ENCODE measurements around the gene RIMS3. TPM values are rescaled to one million over a fixed set of nuclear protein-coding genes. Genes with fewer than 3 reads are reported as not detected.

Gene RIMS3
- total and polyA plus RNA-seq, 2 experiments from 2014 or later: 1.4 to 1.6 TPM

DNA sequence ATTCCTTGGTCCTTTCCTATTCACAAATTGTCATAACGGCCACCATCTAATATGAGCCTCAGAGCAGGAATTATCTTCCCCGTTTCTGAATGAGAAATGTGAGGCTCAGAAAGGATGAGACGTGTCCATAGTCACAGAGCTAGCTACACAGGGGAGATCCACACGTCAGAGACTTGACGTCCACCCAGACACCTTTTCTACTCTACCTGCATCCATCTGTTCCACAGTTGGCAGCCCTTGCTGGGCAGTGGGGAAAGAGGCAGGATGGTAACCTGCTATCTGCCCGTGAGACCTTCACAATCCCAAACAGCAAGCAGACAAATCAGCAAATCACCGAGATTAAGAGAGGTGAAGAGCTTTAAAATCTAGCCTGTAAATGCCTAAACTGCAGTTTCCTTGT, 8.4 kb downstream of the RIMS3 start:
- 90% methylated on average over 7 of the region's 7 CpGs for WGBS (ENCODE audit: low lambda C conversion rate, missing lambda C conversion rate)
- Histone ChIP-seq H3K79me2 (no peaks in the 10 kb centered on the region), H3K36me3 (replicated peaks; ENCODE audit: insufficient read depth, low read depth) (no peaks in the 10 kb centered on the region), H3K27me3 (peaks cover 22% of the 10 kb centered on the region), H3K9me3 (ENCODE audit: low read depth) (no peaks in the 10 kb centered on the region), H2AFZ (no peak overlapping the region), H3K4me2 (no peak overlapping the region), H3K9me2 (replicated peaks; ENCODE audit: insufficient read depth) (no peaks in the 10 kb centered on the region), H4K20me1 (ENCODE audit: insufficient read depth, poor library complexity, severe bottlenecking) (no peaks in the 10 kb centered on the region), H3K4me3 (no peak overlapping the region), H3K27ac (no peak overlapping the region), H3K4me1 (ENCODE audit: insufficient read depth) (peaks cover 11% of the 10 kb centered on the region)
- TF ChIP-seq, protein P1, sequence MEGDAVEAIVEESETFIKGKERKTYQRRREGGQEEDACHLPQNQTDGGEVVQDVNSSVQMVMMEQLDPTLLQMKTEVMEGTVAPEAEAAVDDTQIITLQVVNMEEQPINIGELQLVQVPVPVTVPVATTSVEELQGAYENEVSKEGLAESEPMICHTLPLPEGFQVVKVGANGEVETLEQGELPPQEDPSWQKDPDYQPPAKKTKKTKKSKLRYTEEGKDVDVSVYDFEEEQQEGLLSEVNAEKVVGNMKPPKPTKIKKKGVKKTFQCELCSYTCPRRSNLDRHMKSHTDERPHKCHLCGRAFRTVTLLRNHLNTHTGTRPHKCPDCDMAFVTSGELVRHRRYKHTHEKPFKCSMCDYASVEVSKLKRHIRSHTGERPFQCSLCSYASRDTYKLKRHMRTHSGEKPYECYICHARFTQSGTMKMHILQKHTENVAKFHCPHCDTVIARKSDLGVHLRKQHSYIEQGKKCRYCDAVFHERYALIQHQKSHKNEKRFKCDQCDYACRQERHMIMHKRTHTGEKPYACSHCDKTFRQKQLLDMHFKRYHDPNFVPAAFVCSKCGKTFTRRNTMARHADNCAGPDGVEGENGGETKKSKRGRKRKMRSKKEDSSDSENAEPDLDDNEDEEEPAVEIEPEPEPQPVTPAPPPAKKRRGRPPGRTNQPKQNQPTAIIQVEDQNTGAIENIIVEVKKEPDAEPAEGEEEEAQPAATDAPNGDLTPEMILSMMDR (IDR thresholded peaks at IDR 0.05; ENCODE audit: poor library complexity): no peak
- no peak for TF ChIP-seq EZH2phosphoT487 (IDR thresholded peaks at IDR 0.05; ENCODE audit: low read depth, severe bottlenecking, unreplicated experiment)
- no peak for TF ChIP-seq EZH2 (IDR thresholded peaks at IDR 0.05; ENCODE audit: borderline replicate concordance)
- no peak for DNase-seq (ENCODE audit: low spot score)

DNA sequence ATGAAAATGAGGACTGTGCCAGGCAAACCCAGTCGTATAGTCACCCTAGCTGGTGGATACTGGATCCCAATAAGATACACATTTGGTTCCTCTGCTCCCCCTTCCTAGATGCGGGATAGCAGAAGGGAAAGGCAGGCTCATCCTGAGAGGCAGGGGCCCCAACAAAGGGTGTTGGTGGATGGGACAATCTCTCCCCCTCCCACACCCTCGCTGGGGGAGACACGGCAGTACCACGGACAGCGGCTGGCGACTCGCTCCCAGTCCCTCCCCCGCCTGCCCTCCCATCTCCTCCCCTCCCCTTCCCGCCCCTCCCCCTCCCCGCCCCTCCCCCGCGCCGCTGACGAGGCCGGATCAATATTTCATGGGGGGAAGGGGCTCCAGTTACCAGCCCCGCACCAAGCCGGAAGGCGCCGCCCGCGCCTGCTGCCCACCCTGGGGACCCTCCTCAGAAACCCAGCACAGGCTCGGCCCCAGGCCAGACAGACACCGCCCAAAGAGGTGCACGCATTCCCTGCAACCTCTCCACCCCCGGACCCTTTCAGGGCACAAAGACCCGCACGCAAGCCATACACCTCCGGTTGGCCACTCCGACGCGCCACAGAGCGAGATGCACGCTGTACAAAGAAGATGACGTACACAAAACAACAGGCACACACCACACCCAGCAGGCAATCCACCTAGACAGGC, 11.5 kb downstream of the RIMS3 start:
- WGBS (ENCODE audit: low lambda C conversion rate, missing lambda C conversion rate): 10% methylated on average over 21 of the region's 35 CpGs

DNA sequence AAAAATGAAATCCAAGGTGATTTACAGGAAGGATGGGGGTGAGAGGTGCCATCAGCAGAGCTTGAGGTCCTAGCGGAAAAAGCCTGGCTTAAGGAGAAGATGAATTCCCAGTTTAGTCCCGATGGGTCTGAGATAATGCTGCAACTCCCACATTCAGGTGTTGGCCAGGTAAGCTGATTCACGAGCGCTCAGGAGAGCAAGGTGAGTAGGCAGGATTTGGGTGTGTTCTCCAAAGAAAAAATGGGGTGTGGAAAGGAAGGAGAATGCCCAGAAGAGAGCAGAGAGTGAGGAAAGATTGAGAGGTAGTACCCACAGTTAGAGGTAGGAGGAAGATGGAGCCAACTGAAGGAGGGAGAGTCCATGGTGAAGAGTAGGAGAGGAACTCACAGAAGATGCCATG, 12.5 kb downstream of the RIMS3 start:
- Histone ChIP-seq H4K20me1 (ENCODE audit: insufficient read depth, poor library complexity, severe bottlenecking) (no peaks in the 10 kb centered on the region), H3K4me3 (no peak overlapping the region), H2AFZ (no peak overlapping the region), H3K79me2 (no peaks in the 10 kb centered on the region), H3K9me3 (ENCODE audit: low read depth) (no peaks in the 10 kb centered on the region), H3K4me2 (no peak overlapping the region), H3K27me3 (peaks cover 22% of the 10 kb centered on the region), H3K9me2 (replicated peaks; ENCODE audit: insufficient read depth) (no peaks in the 10 kb centered on the region), H3K27ac (no peak overlapping the region), H3K4me1 (ENCODE audit: insufficient read depth) (no peaks in the 10 kb centered on the region), H3K36me3 (replicated peaks; ENCODE audit: insufficient read depth, low read depth) (no peaks in the 10 kb centered on the region)
- no peak for TF ChIP-seq EZH2 (IDR thresholded peaks at IDR 0.05; ENCODE audit: borderline replicate concordance)
- no peak for TF ChIP-seq EZH2phosphoT487 (IDR thresholded peaks at IDR 0.05; ENCODE audit: low read depth, severe bottlenecking, unreplicated experiment)
- TF ChIP-seq, protein P1 (IDR thresholded peaks at IDR 0.05; ENCODE audit: poor library complexity): no peak
- 93% methylated on average over 4 of the region's 4 CpGs for WGBS (ENCODE audit: low lambda C conversion rate, missing lambda C conversion rate)
- DNase-seq (ENCODE audit: low spot score): no peak

More for the DNA sequence above, 11.5 kb downstream of the RIMS3 start:
- no peaks in the 10 kb centered on the region for H3K9me2 ChIP-seq (replicated peaks; ENCODE audit: insufficient read depth)
- peak overlapping the region; percentile 64 for H3K4me2 ChIP-seq
- no peak overlapping the region for H3K27ac ChIP-seq
- no peak overlapping the region for H2AFZ ChIP-seq
- no peaks in the 10 kb centered on the region for H3K36me3 ChIP-seq (replicated peaks; ENCODE audit: insufficient read depth, low read depth)
- no peak for TF ChIP-seq EZH2 (IDR thresholded peaks at IDR 0.05; ENCODE audit: borderline replicate concordance)
- no peak for TF ChIP-seq EZH2phosphoT487 (IDR thresholded peaks at IDR 0.05; ENCODE audit: low read depth, severe bottlenecking, unreplicated experiment)
- TF ChIP-seq, protein P1 (IDR thresholded peaks at IDR 0.05; ENCODE audit: poor library complexity): no peak
- peak; percentile 58 for DNase-seq (ENCODE audit: low spot score)
- H4K20me1 ChIP-seq (ENCODE audit: insufficient read depth, poor library complexity, severe bottlenecking): no peaks in the 10 kb centered on the region
- no peaks in the 10 kb centered on the region for H3K79me2 ChIP-seq
- no peaks in the 10 kb centered on the region for H3K9me3 ChIP-seq (ENCODE audit: low read depth)
- H3K27me3 ChIP-seq: peaks cover 22% of the 10 kb centered on the region
- peaks cover under 1% of the 10 kb centered on the region for H3K4me1 ChIP-seq (ENCODE audit: insufficient read depth)
- H3K4me3 ChIP-seq: no peak overlapping the region
